GM12892 (cell line): ENCODE results near the gene ATP9B.

Experiments used
- POLR2A ChIP-seq: IDR thresholded peaks from 2 replicates; pipeline ENCODE4 v1.6.1; 2011; ENCODE audit warnings: low read depth, low read length, control low read depth
- POLR2AphosphoS5 ChIP-seq: IDR thresholded peaks from 2 replicates; pipeline ENCODE4 v1.6.1; 2011; ENCODE audit warnings: low read depth, low read length, control low read depth
- TAF1 ChIP-seq: IDR thresholded peaks from 2 replicates; pipeline ENCODE4 v1.6.1; 2011; ENCODE audit warnings: low read depth, mild to moderate bottlenecking, control low read depth, low read length, borderline replicate concordance

GRCh38 chr18:79050005-79050404 lies 19.2 kb upstream of the ATP9B start:
- no peak for TF ChIP-seq POLR2AphosphoS5
- TF ChIP-seq POLR2A, result no peak
- no peak for TF ChIP-seq TAF1
